ENCODE data around the gene RGSL1. TPM values are rescaled to one million over a fixed set of nuclear protein-coding genes. Genes with fewer than 3 reads are reported as not detected.

Gene RGSL1
- total RNA-seq, 4 donors from 2014 or later = not detected

DNA sequence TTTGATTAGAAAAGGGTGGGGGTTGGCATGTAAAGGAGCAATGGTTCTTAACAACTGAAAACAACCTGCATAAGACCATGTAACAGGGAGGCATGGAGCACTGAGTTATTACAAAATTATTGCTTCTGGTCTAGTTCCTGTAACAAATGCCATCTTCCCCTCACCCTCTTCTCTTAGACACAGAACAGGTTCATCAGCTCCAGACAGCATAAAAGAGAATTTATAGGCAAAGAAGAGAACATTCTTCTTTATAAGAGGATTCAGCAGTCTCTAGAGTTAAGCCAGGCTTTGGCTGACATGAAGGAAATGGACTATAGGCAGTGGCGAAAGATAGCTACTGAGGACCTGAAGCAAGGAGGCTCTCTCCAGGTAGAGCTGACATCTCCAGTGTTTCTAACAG lies 38.9 kb downstream of the RGSL1 start:
- DNase-seq = no peak
- no peaks in the 10 kb centered on the region for H3K36me3 ChIP-seq
- no peaks in the 10 kb centered on the region for H3K27me3 ChIP-seq
- no peak overlapping the region for H3K4me3 ChIP-seq
- H3K9me3 ChIP-seq = no peaks in the 10 kb centered on the region
- no peak overlapping the region for H3K27ac ChIP-seq
- TF ChIP-seq POLR2A (IDR thresholded peaks at IDR 0.05) (no peak), CTCF (IDR thresholded peaks at IDR 0.05) (no peak)
- H3K4me1 ChIP-seq = no peaks in the 10 kb centered on the region

- H3K9me3 ChIP-seq = no peaks in the 10 kb centered on the region
- H3K4me1 ChIP-seq = no peaks in the 10 kb centered on the region
- no peaks in the 10 kb centered on the region for H3K36me3 ChIP-seq
- no peaks in the 10 kb centered on the region for H3K27me3 ChIP-seq
- no peak overlapping the region for H3K4me3 ChIP-seq
- H3K27ac ChIP-seq = no peak overlapping the region
- no peak for DNase-seq
- TF ChIP-seq CTCF (IDR thresholded peaks at IDR 0.05) (no peak), POLR2A (IDR thresholded peaks at IDR 0.05) (no peak)
Measured at GRCh38 chr1:182493063-182493462, 43.1 kb downstream of the RGSL1 start.

DNA sequence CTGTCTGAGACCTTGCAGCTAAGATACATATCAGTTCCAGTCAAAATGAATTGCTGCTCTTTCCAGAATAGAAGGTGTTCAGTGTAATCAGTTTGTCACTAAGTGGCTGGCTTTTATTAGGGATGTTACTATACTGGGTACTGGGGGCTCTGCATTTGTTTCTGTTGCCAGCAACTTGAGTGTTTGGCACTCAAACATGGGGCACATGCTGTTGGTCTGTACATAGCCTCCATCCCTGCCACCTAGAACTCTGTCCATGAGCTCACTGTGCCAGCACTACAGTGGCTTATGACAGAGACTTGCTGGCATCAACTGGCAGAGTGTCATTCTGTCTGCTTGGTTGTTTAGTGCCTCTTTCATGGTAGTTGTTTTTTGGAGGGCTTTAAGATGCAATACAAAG lies 45.1 kb downstream of the RGSL1 start:
- TF ChIP-seq CTCF (IDR thresholded peaks at IDR 0.05) (no peak), POLR2A (IDR thresholded peaks at IDR 0.05) (no peak)
- Histone ChIP-seq H3K27ac (no peak overlapping the region), H3K36me3 (no peaks in the 10 kb centered on the region), H3K4me3 (no peak overlapping the region), H3K27me3 (no peaks in the 10 kb centered on the region), H3K9me3 (no peaks in the 10 kb centered on the region), H3K4me1 (no peaks in the 10 kb centered on the region)
- DNase-seq = no peak

GRCh38 chr1:182495693-182496092 lies 45.7 kb downstream of the RGSL1 start:
- Histone ChIP-seq H3K9me3 (no peaks in the 10 kb centered on the region), H3K27me3 (no peaks in the 10 kb centered on the region), H3K36me3 (no peaks in the 10 kb centered on the region), H3K4me1 (no peaks in the 10 kb centered on the region), H3K4me3 (no peak overlapping the region), H3K27ac (no peak overlapping the region)
- DNase-seq = no peak
- no peak for TF ChIP-seq CTCF (IDR thresholded peaks at IDR 0.05)
- TF ChIP-seq POLR2A (IDR thresholded peaks at IDR 0.05) = no peak

- no peaks in the 10 kb centered on the region for H3K36me3 ChIP-seq
- no peaks in the 10 kb centered on the region for H3K9me3 ChIP-seq
- H3K4me3 ChIP-seq = no peak overlapping the region
- H3K4me1 ChIP-seq = no peaks in the 10 kb centered on the region
- peak in 2 of 3 donors; percentile 84 to 87 for DNase-seq
- H3K27ac ChIP-seq = no peak overlapping the region
- no peaks in the 10 kb centered on the region for H3K27me3 ChIP-seq
- TF ChIP-seq CTCF (IDR thresholded peaks at IDR 0.05) = no peak
- TF ChIP-seq POLR2A (IDR thresholded peaks at IDR 0.05) = no peak
Measured at GRCh38 chr1:182507685-182508084, 57.7 kb downstream of the RGSL1 start.

GRCh38 chr1:182515556-182515955 lies 65.6 kb downstream of the RGSL1 start:
- Histone ChIP-seq H3K4me3 (no peak overlapping the region), H3K9me3 (no peaks in the 10 kb centered on the region), H3K27ac (no peak overlapping the region), H3K4me1 (no peaks in the 10 kb centered on the region), H3K27me3 (no peaks in the 10 kb centered on the region), H3K36me3 (no peaks in the 10 kb centered on the region)
- DNase-seq = no peak
- TF ChIP-seq CTCF (IDR thresholded peaks at IDR 0.05) (no peak), POLR2A (IDR thresholded peaks at IDR 0.05) (no peak)

All from Peyer's patch (tissue), 4 donors.